HG03354 (cell line): ENCODE results near the gene DENND6B.

Source experiments
- ATAC-seq: cut with Tn5 transposase; IDR thresholded peaks from one replicate; pipeline ENCODE4 v1.9.1; 2021; ENCODE audit warnings: mild to moderate bottlenecking; ENCODE audit not compliant: unreplicated experiment, poor library complexity, severe bottlenecking

DENND6B gene

GRCh38 chr22:50294319-50294656 lies 32.5 kb downstream of the DENND6B start:
- no peak for ATAC-seq

GRCh38 chr22:50293441-50294318 lies 33.1 kb downstream of the DENND6B start:
- no peak for ATAC-seq

- ATAC-seq: no peak
Observed at GRCh38 chr22:50292643-50293440, 34.0 kb downstream of the DENND6B start.

- no peak for ATAC-seq
Observed at GRCh38 chr22:50289942-50290630, 36.7 kb downstream of the DENND6B start.

GRCh38 chr22:50289151-50289941 lies 37.5 kb downstream of the DENND6B start:
- no peak for ATAC-seq

- ATAC-seq: no peak
Observed at GRCh38 chr22:50287731-50288130, 39.1 kb downstream of the DENND6B start.

- ATAC-seq: no peak
Observed at GRCh38 chr22:50286701-50287318, 40.0 kb downstream of the DENND6B start.

GRCh38 chr22:50286275-50286674 lies 40.5 kb downstream of the DENND6B start:
- ATAC-seq: no peak

GRCh38 chr22:50285568-50286229 lies 41.1 kb downstream of the DENND6B start:
- ATAC-seq: no peak

GRCh38 chr22:50284479-50284878 lies 42.3 kb downstream of the DENND6B start:
- ATAC-seq: no peak

- no peak for ATAC-seq
Observed at GRCh38 chr22:50283821-50284220, 43.0 kb downstream of the DENND6B start.

- ATAC-seq: no peak
Observed at GRCh38 chr22:50282361-50283155, 44.3 kb downstream of the DENND6B start.

GRCh38 chr22:50281957-50282356 lies 44.9 kb downstream of the DENND6B start:
- no peak for ATAC-seq

GRCh38 chr22:50281384-50281760 lies 45.4 kb downstream of the DENND6B start:
- ATAC-seq: no peak

GRCh38 chr22:50280708-50281383 lies 46.0 kb downstream of the DENND6B start:
- ATAC-seq: no peak

- ATAC-seq: no peak
Observed at GRCh38 chr22:50280022-50280707, 46.6 kb downstream of the DENND6B start.
